HepG2 (cell line): Measurements from ENCODE around the gene LRPPRC. TPM values are rescaled to one million over a fixed set of nuclear protein-coding genes. Genes with fewer than 3 reads are reported as not detected.

ENCODE experiments used
- CREB1 ChIP-seq, 2 experiments: fragments of 450-650 bp in 1 of 2; IDR thresholded peaks; 2 replicates each; pipeline ENCODE4 v1.6.1; 2016 to 2017; ENCODE audit warnings: control low read depth in 1 of 2, mild to moderate bottlenecking in 1 of 2, missing compliant biosample characterization in 1 of 2, missing genetic modification characterization in 1 of 2
- FOXA3 ChIP-seq: IDR thresholded peaks from 2 replicates; pipeline ENCODE4 v1.6.1; 2016; ENCODE audit warnings: missing genetic modification reagents, missing compliant biosample characterization
- KDM6A ChIP-seq: IDR thresholded peaks from 2 replicates; pipeline ENCODE4 v1.6.1; 2016; ENCODE audit warnings: low read depth
- MAFK ChIP-seq, 2 experiments: IDR thresholded peaks in 1 of 2; conservative IDR thresholded peaks in 1 of 2; 2 replicates each; pipeline ENCODE4 v1.6.1; 2011; ENCODE audit warnings: improper control_type of control experiment in 2 of 2, low read length in 2 of 2
- MIXL1 ChIP-seq: IDR thresholded peaks from 2 replicates; pipeline ENCODE4 v1.6.1; 2016
- NR2F1 ChIP-seq, 2 experiments: fragments of 450-650 bp in 1 of 2; formaldehyde crosslinking in 1 of 2; IDR thresholded peaks; 2 replicates each; pipeline versions ENCODE4 v1.5.0 to v1.6.1; 2016 to 2020; ENCODE audit warnings: mild to moderate bottlenecking in 1 of 2, missing compliant biosample characterization in 1 of 2, missing genetic modification reagents in 1 of 2, moderate library complexity in 1 of 2
- NR2F6 ChIP-seq, 2 experiments: IDR thresholded peaks; 2 replicates each; pipeline ENCODE4 v1.6.1; 2016; ENCODE audit warnings: antibody characterized with exemption in 1 of 2, mild to moderate bottlenecking in 1 of 2
- PHF20 ChIP-seq: sonication (generic); formaldehyde crosslinking; IDR thresholded peaks from 2 replicates; pipeline ENCODE4 v1.5.0; 2020; ENCODE audit warnings: mild to moderate bottlenecking, missing genetic modification reagents
- PITX1 ChIP-seq: sonication (generic); formaldehyde crosslinking; IDR thresholded peaks from 2 replicates; pipeline ENCODE4 v1.5.1; 2020; ENCODE audit warnings: mild to moderate bottlenecking, missing genetic modification reagents
- SALL1 ChIP-seq: sonication (generic); formaldehyde crosslinking; IDR thresholded peaks from 2 replicates; pipeline ENCODE4 v1.8.0; 2022; ENCODE audit warnings: mild to moderate bottlenecking, missing genetic modification reagents
- SP2 ChIP-seq: sonication (generic); formaldehyde crosslinking; IDR thresholded peaks from 2 replicates; pipeline ENCODE4 v1.5.1; 2020; ENCODE audit warnings: mild to moderate bottlenecking, missing genetic modification reagents
- TARDBP ChIP-seq: sonication (generic); formaldehyde crosslinking; IDR thresholded peaks from 2 replicates; pipeline ENCODE4 v1.8.0; 2022; ENCODE audit warnings: mild to moderate bottlenecking, missing genetic modification reagents
- TCF7 ChIP-seq: sonication (generic); IDR thresholded peaks from 2 replicates; pipeline ENCODE4 v1.6.1; 2016; ENCODE audit warnings: antibody characterized with exemption, low read depth
- TGIF2 ChIP-seq: IDR thresholded peaks from 2 replicates; pipeline ENCODE4 v1.6.1; 2016; ENCODE audit warnings: control low read depth, missing compliant biosample characterization
- U2AF1 ChIP-seq: fragments of 200-400 bp; formaldehyde crosslinking; optimal IDR thresholded peaks from 2 replicates; pipeline ENCODE3; 2017; ENCODE audit warnings: mild to moderate bottlenecking, low read depth, low read length
- ZNF230 ChIP-seq: sonication (generic); formaldehyde crosslinking; IDR thresholded peaks from 2 replicates; pipeline ENCODE4 v1.4.0; 2020; ENCODE audit warnings: mild to moderate bottlenecking, missing genetic modification reagents
- ZNF530 ChIP-seq: sonication (generic); formaldehyde crosslinking; IDR thresholded peaks from 2 replicates; pipeline ENCODE4 v1.5.0; 2020; ENCODE audit warnings: low read depth, mild to moderate bottlenecking, missing genetic modification reagents
- ZNF556 ChIP-seq: sonication (generic); formaldehyde crosslinking; IDR thresholded peaks from 2 replicates; pipeline ENCODE4 v1.4.0; 2020; ENCODE audit warnings: mild to moderate bottlenecking, missing genetic modification reagents, borderline replicate concordance
- ZNF766 ChIP-seq: sonication (generic); formaldehyde crosslinking; IDR thresholded peaks from 2 replicates; pipeline ENCODE4 v1.5.0; 2020; ENCODE audit warnings: missing genetic modification reagents, borderline replicate concordance
- ZNF775 ChIP-seq: sonication (generic); formaldehyde crosslinking; IDR thresholded peaks from 2 replicates; pipeline ENCODE4 v1.4.0; 2020; ENCODE audit warnings: missing genetic modification reagents, mild to moderate bottlenecking, moderate library complexity, borderline replicate concordance
- polyA plus RNA-seq, 8 experiments: library from polyadenylated mRNA; depleted of rRNA in 3 of 8; stranded (reverse) in 7 of 8; unstranded in 1 of 8; fragments of >200 nt; fragmentation: Illumina TruSeq in 4 of 8; extraction: Trizol in 4 of 8; gene quantifications; 2 replicates each; pipeline versions ENCODE4 v1.2.1 to v1.2.3, GENCODE V29; 2011 to 2016; ENCODE audit warnings: low read depth in 4 of 8, missing spikeins in 1 of 8, mixed read lengths in 1 of 8; ENCODE audit not compliant: insufficient read depth in 1 of 8
- total RNA-seq, 5 experiments: library from RNA; depleted of rRNA; stranded (reverse); fragments of >200 nt; fragmentation: Illumina TruSeq; extraction: Trizol; gene quantifications; 2 replicates each; pipeline ENCODE4 v1.2.3, GENCODE V29; 2016; ENCODE audit warnings: low read depth in 1 of 5
- TF ChIP-seq, protein P1 (sequence below), 2 experiments: sonication (generic) in 1 of 2; formaldehyde crosslinking in 1 of 2; IDR thresholded peaks; 2 replicates each; pipeline versions ENCODE4 v1.4.0 to v1.6.1; 2016 to 2020; ENCODE audit warnings: borderline replicate concordance in 1 of 2, low read depth in 1 of 2, mild to moderate bottlenecking in 1 of 2, missing genetic modification reagents in 1 of 2
- TF ChIP-seq, protein P2 (sequence below): sonication (generic); IDR thresholded peaks from 2 replicates; pipeline ENCODE4 v1.6.1; 2016; ENCODE audit warnings: low read depth, borderline replicate concordance
- TF ChIP-seq, protein P3 (sequence below): sonication (generic); formaldehyde crosslinking; IDR thresholded peaks from 2 replicates; pipeline ENCODE4 v1.4.0; 2020; ENCODE audit warnings: mild to moderate bottlenecking, low read depth, missing genetic modification reagents

The LRPPRC gene
- total and polyA plus RNA-seq, 2 of the 13 experiments (the other 11 are each of a cell fraction or from before 2014, with no cell fraction given), result 117 to 167 TPM

DNA sequence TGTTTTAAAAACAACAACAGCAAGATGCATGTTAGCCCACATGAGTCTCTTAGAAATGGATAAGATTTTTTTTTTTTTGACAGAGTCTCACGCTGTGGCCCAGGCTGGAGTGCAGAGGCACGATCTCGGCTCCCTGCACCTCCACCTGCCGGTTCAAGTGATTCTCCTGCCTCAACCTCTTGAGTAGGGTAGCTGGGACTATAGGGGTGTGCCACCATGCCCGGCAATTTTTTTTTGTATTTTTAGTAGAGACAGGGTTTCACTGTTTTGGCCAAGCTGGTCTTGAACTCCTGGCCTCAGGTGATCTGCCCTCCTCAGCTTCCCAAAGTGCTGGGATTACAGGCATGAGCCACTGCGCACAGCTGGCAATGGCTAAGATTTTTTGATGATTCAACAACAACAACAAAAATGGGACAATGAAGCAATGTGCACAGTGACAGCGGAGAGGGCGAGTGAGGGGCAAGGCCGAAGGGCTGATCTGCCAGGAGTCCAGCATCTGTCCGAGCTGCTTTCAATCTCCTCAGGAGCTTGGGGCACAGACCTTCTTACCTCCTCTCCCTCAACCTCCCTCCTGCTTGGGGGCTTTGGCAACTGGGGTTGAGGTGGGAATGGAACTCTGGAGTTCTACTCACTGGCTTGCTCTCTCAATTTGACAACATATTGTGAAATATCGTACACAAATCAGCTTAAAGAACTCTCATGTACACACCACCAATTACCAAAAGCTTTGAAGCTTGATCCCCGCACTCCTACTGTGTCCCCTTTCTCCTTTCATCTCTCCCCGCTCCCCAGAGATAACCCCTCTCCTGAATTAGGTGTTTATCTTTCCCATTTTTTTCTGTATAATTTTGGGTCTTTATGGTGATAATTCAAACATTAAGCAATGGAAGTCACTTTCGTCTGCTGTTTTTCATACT is 153.6 kb downstream of the LRPPRC start (continued):
- TF ChIP-seq ZNF530 (no peak), SP2 (CRISPR knock-in tag) (0 out of 2 replicates have a peak, but pooled peaks have one; percentile 22), SALL1 (peak; percentile 29), U2AF1 (no peak), TCF7 (peak; percentile 98), MIXL1 (peak; percentile 26; the same call in 1 of the 2 replicates), KDM6A (CRISPR knock-in tag) (0 out of 2 replicates have a peak, but pooled peaks have one; percentile 17), MAFK (conservative IDR thresholded peaks at IDR 0.05 in 1 of 2, IDR thresholded peaks at IDR 0.05 in 1 of 2; ENCODE audit: low read length in 2 of 2) (peak; percentile 39 to 65), TGIF2 (CRISPR knock-in tag) (peak; percentile 65; the same call in 1 of the 2 replicates), NR2F1 (CRISPR knock-in tag; IDR thresholded peaks at IDR 0.05) (peak; percentile 8 to 61; a peak in 3 of 4 replicates), ZNF775 (CRISPR knock-in tag) (peak; percentile 78; the same call in 1 of the 2 replicates), PITX1 (CRISPR knock-in tag) (peak; percentile 99), ZNF556 (peak; percentile 26; the same call in 1 of the 2 replicates), PHF20 (no peak), ZNF230 (CRISPR knock-in tag) (0 out of 2 replicates have a peak, but pooled peaks have one; percentile 33), ZNF766 (CRISPR knock-in tag) (peak; percentile 44; the same call in 1 of the 2 replicates), NR2F6 (IDR thresholded peaks at IDR 0.05) (peak; percentile 84), NR2F6 (CRISPR knock-in tag; IDR thresholded peaks at IDR 0.05) (peak; percentile 30; the same call in 1 of the 2 replicates), FOXA3 (CRISPR knock-in tag) (peak; percentile 56; the same call in 1 of the 2 replicates), TARDBP (CRISPR knock-in tag) (peak; percentile 76; the same call in 1 of the 2 replicates), CREB1 (IDR thresholded peaks at IDR 0.05) (no peak), CREB1 (CRISPR knock-in tag; IDR thresholded peaks at IDR 0.05) (peak; percentile 61; the same call in 1 of the 2 replicates)
- TF ChIP-seq, protein P1, sequence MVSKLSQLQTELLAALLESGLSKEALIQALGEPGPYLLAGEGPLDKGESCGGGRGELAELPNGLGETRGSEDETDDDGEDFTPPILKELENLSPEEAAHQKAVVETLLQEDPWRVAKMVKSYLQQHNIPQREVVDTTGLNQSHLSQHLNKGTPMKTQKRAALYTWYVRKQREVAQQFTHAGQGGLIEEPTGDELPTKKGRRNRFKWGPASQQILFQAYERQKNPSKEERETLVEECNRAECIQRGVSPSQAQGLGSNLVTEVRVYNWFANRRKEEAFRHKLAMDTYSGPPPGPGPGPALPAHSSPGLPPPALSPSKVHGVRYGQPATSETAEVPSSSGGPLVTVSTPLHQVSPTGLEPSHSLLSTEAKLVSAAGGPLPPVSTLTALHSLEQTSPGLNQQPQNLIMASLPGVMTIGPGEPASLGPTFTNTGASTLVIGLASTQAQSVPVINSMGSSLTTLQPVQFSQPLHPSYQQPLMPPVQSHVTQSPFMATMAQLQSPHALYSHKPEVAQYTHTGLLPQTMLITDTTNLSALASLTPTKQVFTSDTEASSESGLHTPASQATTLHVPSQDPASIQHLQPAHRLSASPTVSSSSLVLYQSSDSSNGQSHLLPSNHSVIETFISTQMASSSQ (IDR thresholded peaks at IDR 0.05; ENCODE audit: low read depth), result 0 out of 2 replicates have a peak, but pooled peaks have one; percentile 32
- TF ChIP-seq, protein P1 (CRISPR knock-in tag; IDR thresholded peaks at IDR 0.05; ENCODE audit: borderline replicate concordance), result peak; percentile 77; the same call in 1 of the 2 replicates
- TF ChIP-seq, protein P2, sequence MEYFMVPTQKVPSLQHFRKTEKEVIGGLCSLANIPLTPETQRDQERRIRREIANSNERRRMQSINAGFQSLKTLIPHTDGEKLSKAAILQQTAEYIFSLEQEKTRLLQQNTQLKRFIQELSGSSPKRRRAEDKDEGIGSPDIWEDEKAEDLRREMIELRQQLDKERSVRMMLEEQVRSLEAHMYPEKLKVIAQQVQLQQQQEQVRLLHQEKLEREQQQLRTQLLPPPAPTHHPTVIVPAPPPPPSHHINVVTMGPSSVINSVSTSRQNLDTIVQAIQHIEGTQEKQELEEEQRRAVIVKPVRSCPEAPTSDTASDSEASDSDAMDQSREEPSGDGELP, result peak; percentile 46; the same call in 1 of the 2 replicates
- TF ChIP-seq, protein P3, sequence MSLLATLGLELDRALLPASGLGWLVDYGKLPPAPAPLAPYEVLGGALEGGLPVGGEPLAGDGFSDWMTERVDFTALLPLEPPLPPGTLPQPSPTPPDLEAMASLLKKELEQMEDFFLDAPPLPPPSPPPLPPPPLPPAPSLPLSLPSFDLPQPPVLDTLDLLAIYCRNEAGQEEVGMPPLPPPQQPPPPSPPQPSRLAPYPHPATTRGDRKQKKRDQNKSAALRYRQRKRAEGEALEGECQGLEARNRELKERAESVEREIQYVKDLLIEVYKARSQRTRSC (CRISPR knock-in tag), result no peak
